Measurements from ENCODE around the gene CPNE5. TPM values are rescaled to one million over a fixed set of nuclear protein-coding genes. Genes with fewer than 3 reads are reported as not detected.
A peak's percentile ranks its signal among the peaks of the same experiment; 100 is the strongest.
"Not testable (repeated sequence)": the region's sequence is repeated elsewhere in the genome, so short reads cannot be mapped to it uniquely, and the experiment has no call there.

Gene CPNE5
- total and polyA plus RNA-seq, 7 donors, result 0.03 to 1.7 (median 0.41) TPM

- TF ChIP-seq CTCF (IDR thresholded peaks at IDR 0.05), result peak; percentile 54
- intact Hi-C loops (cut with DNase I), result loop anchor here in 1 of 2 donors (5.0 kb wide), 1 partner anchor 102 kb away; no protein-coding TSS in a partner anchor
Observed at GRCh38 chr6:36724514-36725390, 114.5 kb downstream of the CPNE5 start.

GRCh38 chr6:36723992-36724391 lies 115.3 kb downstream of the CPNE5 start:
- H3K4me1 ChIP-seq; H3K9me3 ChIP-seq; H3K4me3 ChIP-seq; H3K27ac ChIP-seq; H3K27me3 ChIP-seq (ENCODE audit: insufficient read depth in 3 of 3, low read length in 2 of 3); intact Hi-C loops (cut with DNase I); ATAC-seq; H3K36me3 ChIP-seq (ENCODE audit: insufficient read depth in 1 of 2, low read depth in 1 of 2): not testable (repeated sequence)
- 91 to 94% (median 93%) methylated on average over 4 of the region's 4 CpGs for WGBS, 3 donors
- DNase-seq, result peak in 1 of 2 donors; percentile 12

More at GRCh38 chr6:36724514-36725390, 114.5 kb downstream of the CPNE5 start:
- no peak overlapping the region for H3K27ac ChIP-seq
- H3K4me3 ChIP-seq, result no peak overlapping the region
- 46 to 58% (median 47%) methylated on average over 13 of the region's 13 CpGs for WGBS, 3 donors
- ATAC-seq (peak; percentile 80 to 89 (median 84)), DNase-seq (peak; percentile 66 to 80)
- H3K36me3 ChIP-seq (ENCODE audit: insufficient read depth in 1 of 2, low read depth in 1 of 2), result no peaks in the 10 kb centered on the region
- no peaks in the 10 kb centered on the region for H3K4me1 ChIP-seq
- no peaks in the 10 kb centered on the region for H3K27me3 ChIP-seq (ENCODE audit: insufficient read depth in 3 of 3, low read length in 2 of 3)
- no peaks in the 10 kb centered on the region for H3K9me3 ChIP-seq

- intact Hi-C loops (cut with DNase I), result no loop called here
- WGBS, 3 donors, result 92 to 96% (median 95%) methylated on average over 2 of the region's 2 CpGs
- Histone ChIP-seq H3K9me3 (no peaks in the 10 kb centered on the region), H3K4me3 (no peak overlapping the region), H3K36me3 (ENCODE audit: insufficient read depth in 1 of 2, low read depth in 1 of 2) (no peaks in the 10 kb centered on the region), H3K27me3 (ENCODE audit: insufficient read depth in 3 of 3, low read length in 2 of 3) (no peaks in the 10 kb centered on the region), H3K4me1 (no peaks in the 10 kb centered on the region), H3K27ac (no peak overlapping the region)
- no peak for ATAC-seq
- no peak for TF ChIP-seq CTCF (IDR thresholded peaks at IDR 0.05)
- peak in 1 of 2 donors; percentile 23 for DNase-seq
Observed at GRCh38 chr6:36722879-36723278, 116.4 kb downstream of the CPNE5 start.

- Histone ChIP-seq H3K27me3 (ENCODE audit: insufficient read depth in 3 of 3, low read length in 2 of 3) (no peaks in the 10 kb centered on the region), H3K4me1 (no peaks in the 10 kb centered on the region), H3K4me3 (no peak overlapping the region), H3K36me3 (ENCODE audit: insufficient read depth in 1 of 2, low read depth in 1 of 2) (no peaks in the 10 kb centered on the region), H3K27ac (no peak overlapping the region), H3K9me3 (no peaks in the 10 kb centered on the region)
- no peak for TF ChIP-seq CTCF (IDR thresholded peaks at IDR 0.05)
- ATAC-seq (no peak), DNase-seq (no peak)
- 89 to 91% (median 90%) methylated on average over 10 of the region's 10 CpGs for WGBS, 3 donors
- intact Hi-C loops (cut with DNase I), result no loop called here
Observed at GRCh38 chr6:36722365-36722764, 116.9 kb downstream of the CPNE5 start.

GRCh38 chr6:36721369-36722140 lies 117.7 kb downstream of the CPNE5 start:
- no peak overlapping the region for H3K27ac ChIP-seq
- H3K9me3 ChIP-seq, result no peaks in the 10 kb centered on the region
- WGBS, 3 donors, result 81 to 87% (median 84%) methylated on average over 14 to 15 of the region's 15 CpGs
- TF ChIP-seq CTCF (IDR thresholded peaks at IDR 0.05), result no peak
- no peaks in the 10 kb centered on the region for H3K4me1 ChIP-seq
- no peak overlapping the region for H3K4me3 ChIP-seq
- intact Hi-C loops (cut with DNase I), result no loop called here
- H3K27me3 ChIP-seq (ENCODE audit: insufficient read depth in 3 of 3, low read length in 2 of 3), result no peaks in the 10 kb centered on the region
- ATAC-seq (no peak), DNase-seq (peak in 1 of 2 donors; percentile 47)
- H3K36me3 ChIP-seq (ENCODE audit: insufficient read depth in 1 of 2, low read depth in 1 of 2), result no peaks in the 10 kb centered on the region

Data from psoas muscle (tissue), 8 donors.